ENCODE results near the gene SUN2.

Gene SUN2

DNA sequence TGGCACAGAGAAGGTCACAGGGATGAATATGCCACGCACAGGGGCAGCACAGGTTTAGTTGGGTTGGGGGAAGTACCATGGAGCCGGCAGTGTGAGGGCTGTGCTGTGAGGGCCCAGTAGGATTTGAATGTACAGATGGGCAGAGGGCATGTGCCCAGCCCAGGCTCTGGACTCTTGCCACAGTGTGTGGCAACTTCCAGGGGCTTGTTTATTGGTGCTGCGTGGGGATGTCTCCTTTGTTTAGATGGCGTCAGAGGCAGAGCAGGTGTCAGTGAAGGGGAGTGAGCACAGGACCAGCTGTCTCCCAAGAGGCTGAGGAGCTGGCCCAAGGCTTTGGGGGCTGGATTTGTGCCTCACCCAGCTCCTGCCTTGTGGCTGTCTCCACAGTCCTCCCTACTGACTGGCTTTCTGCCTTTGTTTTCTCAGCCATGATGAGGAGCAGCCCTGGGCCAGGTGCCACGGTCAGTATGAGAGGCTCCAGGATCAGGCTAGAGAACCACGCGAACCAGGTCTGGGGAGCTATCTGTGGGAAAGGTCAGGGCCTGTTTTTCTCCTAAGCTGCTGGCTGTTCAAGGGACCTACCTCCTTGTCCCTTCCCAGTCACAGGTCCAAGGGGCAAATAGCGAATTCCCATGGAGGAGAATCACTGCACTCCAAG is 21.9 kb downstream of the SUN2 start:
- no peak for DNase-seq

DNA sequence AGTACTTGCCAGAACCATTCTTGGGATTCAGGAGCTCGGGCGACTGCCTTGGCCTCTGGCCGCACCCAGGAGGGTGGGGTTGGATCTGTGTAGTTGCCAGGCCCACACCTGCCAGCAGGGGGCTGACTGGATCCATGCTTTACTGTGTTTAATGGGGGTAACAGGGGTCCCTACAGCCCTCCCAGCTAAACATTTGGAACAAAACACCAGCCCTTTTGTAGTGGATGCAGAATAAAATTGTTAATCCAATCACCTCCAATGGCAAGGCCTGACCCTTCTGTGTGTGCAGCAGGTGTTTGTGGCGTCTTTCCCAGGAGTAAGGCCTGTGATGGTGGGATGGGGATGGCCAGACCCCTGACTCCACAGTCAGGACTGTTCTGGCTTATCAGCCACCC is 22.5 kb downstream of the SUN2 start:
- no peak for DNase-seq

DNA sequence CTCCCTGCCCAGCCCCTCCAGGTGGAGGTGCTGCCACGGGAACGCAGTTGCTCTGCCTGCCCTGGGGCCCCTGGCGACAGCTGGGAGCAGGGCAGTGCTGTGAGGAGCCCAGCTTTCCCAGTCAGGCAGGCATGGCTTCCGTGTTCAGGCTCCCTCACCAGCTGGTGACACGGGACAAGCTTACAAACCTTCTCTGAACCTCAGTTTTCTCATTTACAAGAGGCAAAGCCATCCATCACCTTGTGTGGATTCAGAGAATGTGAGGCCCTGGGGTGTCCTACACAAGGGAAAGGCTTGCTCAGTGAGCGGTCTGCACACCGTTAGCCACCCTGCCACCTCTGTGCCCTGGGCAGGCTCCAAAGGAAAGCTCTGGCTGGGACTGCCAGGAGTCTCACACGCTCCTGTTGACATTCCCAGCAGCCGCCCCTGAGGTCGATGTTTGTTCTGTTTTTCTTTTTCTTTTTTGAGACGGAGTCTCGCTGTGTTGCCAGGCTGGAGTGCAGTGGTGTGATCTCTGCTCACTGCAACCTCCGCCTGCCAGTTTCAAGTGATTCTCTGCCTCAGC is 23.5 kb downstream of the SUN2 start:
- no peak for DNase-seq

DNA sequence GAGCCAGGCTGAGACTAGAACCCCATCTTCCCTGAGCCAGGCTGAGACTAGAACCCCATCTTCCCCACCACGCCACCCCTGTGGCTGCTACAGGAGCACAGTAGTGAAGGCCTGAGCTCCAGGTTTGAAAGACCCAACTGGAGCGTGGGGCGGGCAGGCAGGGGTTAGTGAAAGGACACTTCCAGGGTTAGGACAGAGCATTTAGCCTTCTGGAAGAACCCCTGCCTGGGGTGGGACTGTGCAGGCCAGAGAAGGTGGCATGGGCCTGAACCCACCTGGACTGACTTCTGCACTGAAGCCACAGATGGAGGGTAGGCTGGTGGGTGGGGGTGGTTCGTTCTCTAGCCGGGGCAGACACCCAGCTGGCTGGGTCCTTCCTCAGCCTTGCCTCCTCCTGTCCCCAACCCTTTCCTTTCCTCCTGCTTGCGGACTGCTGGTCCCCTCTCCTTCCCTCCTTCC is 24.1 kb downstream of the SUN2 start:
- no peak for DNase-seq

DNA sequence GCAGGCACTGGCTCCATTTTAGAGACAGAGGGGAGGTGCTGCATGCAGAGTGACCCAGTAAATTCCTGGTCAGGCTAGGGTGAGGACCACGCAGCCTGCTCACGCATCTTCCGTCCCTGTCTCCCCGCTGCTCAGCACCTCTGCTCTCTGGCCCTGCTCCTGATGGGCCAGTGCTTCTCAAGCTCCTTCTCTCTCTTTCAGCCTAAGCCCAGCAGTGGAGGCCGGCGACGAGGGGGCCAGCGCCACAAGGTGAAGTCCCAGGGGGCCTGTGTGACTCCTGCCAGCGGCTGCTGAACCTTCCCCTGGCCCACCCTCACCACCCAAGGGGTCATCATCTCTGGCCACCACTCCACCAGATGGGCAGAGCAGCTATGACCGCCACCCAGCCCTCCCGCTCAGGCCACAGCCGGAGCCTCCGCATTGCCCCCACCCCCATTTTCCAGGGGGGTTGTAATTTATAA is 25.4 kb downstream of the SUN2 start:
- no peak for DNase-seq

DNA sequence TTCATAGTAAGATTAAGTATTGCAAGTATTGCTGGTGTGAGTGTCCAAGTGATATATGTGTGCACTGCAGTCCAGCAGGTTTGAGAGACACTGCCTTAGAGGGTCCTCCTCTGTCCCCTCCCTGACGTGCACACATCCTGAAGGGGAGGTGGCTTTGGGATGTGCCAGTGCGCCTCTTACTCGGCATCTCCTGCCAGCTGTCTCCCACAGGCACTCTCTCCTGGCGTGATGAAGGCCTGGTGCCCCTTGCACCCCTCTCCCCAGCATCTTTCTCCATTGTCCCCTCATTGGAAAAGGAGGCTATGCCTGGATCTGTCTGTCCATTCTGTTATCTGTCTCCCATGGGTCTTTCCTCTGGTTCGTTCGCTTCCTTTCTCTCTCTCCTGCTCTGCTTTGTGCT is 25.9 kb downstream of the SUN2 start:
- no peak for DNase-seq

DNA sequence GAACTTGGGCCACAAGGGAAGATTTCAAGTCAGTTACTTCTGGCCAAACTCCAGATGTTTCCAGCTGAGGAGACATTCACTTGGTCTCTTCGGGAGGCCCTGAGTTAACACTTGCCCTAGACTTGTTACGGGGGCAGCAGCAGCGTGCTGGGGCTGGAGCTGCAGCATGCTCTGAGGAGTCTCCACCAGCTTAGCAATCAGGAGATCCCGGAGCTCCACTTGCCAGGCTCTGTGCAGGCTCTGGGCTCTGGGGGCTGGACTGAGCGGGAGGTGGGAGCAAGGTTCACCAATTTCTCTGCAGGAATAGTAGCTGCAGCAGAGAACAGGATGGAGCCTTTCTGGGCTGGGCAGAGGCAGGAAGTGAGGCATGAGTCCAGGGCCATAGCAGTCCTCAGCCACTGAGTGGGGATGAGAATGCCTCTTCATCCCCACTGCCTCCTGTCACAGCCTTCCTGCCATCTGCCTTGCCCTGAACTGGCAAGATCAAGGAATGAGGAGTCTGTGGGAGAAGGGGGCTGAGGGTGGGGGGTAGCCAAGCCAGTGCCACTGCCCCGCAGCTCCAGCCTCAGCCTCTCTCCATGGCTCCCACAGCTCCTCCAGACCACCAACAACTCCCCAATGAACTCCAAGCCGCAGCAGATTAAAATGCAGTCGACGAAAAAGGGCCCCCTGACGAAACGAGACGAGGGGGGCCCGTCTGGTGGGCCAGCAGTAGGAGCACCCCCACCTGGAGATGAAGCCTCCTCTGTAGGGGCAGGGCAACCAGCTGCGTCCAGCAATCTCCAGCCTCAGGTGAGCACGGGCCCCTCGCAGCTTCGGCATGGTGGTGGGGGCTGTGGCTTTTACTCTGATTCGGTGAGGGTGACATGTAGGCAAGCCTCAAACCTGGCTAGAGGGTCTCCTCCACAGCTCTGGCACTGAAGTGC is 26.7 kb downstream of the SUN2 start:
- no peak for DNase-seq

DNA sequence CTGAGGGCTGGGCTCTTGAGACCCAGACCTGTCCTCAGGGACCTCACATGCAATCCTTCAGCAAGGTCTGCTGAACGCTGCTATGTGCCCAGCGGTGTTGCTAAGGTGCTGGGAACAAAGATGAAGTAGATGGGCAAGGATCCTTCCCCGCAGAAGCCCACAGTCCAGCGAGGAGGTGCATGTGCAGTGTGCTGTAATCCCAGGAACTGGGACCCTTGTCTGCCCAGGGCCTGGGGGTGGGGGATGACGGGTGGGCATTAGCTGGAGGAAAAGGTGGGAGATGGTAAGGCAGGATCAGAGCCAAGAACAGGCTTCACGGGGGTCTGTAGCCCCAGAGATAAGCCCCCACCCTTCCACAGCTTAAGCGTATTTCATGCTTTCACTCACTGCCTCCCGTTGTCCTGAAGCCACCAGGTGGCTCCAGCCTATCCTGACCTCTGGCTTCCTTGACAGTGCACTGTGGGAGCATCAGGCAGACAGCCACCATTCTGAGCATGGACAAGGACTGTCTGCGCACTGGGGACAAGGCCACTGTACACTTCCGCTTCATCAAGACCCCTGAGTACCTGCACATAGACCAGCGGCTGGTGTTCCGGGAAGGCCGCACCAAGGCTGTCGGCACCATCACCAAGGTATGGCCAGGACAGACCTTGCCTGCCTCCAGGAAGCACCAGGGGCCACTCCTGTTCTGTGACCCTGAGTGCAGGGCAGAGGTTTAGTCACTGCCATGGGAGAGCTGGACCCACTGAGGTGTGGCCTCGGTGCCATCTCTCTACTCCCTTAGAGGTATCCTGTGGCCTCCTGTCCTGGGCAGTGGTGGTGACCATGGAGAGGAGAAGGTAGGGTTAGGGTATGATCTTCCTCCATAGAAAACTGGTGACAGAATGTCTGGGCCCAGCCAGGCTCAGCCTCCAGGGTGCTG is 28.0 kb downstream of the SUN2 start:
- DNase-seq: no peak

DNA sequence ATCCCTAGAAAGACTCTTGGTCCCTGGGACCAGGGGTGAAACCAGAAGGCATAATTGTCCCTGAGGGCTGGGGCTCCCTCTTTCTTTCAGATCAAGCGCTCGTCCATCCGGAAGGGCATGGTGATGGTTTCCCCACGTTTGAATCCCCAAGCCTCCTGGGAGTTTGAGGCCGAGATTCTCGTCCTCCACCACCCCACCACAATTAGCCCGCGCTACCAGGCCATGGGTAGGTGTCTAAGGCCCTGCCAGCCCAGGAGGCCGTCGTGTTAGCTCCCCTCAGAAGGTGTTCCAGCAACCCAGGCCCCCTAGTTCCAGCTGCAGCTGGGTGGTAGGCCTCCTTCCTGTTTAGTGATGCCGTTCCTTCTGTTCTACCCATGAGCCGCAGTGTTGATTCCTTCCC is 28.7 kb downstream of the SUN2 start:
- no peak for DNase-seq

DNA sequence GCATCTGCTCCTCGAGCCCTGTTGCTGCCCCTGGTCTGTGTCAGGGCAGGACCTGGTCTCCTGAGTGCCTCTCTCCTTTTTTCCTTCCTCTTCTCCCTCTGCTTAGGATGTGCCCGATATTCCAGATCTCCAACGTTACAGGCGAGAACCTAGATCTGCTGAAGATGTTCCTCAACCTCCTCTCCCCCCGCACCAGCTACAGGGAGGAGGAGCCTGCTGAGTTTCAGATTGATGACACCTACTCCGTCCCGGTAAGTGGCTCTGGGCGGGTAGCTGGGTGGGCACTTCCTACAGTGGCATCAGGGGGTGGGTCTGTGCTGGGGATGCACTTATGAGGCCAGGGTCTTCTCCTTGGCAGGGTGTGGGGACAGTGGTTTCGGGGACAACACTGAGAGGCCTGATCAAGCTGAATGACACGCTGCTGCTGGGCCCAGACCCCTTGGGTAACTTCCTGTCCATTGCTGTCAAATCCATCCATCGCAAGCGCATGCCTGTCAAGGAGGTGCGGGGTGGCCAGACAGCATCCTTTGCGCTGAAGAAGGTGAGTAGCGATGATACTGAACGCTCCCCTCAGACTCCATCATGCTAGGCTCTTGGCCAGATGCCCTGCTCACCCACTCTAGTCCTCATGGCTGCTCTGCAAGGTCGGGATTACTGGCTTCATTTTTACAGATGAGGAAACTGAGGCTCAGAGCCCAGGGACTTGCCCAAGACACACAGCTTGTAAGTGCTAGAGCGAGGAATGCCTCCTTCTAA is 29.7 kb downstream of the SUN2 start:
- no peak for DNase-seq

DNA sequence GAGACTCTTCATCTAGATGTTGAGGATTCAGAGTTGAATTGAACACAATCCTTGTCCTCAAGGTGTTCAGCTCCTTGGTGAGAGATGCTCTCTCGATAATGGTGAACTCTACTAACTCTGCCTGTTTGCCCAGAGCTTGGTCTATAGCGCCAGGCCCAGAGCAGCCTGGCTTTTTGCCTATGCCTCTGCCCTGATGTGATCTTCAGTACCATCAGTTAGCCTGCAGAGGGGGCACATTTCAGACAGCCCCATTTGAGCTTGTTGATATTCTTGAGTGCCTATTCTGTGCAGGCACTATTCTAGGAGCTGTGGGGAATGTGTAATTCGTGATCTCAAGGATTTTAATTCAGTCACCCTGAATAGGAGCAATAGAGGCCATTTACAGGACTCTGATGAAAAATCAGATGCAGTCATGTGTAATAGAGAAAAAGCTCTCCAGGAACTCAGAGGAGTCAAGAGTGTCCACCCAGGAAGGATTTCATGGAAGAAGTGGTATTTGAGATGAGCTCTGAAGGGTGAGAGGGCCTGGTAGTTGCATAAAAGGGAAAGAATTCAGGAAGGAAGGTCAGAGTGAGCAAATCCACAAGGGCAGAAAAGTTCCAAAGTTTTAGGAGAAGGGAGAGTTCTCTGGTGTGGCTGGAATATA is 30.7 kb downstream of the SUN2 start:
- no peak for DNase-seq

DNA sequence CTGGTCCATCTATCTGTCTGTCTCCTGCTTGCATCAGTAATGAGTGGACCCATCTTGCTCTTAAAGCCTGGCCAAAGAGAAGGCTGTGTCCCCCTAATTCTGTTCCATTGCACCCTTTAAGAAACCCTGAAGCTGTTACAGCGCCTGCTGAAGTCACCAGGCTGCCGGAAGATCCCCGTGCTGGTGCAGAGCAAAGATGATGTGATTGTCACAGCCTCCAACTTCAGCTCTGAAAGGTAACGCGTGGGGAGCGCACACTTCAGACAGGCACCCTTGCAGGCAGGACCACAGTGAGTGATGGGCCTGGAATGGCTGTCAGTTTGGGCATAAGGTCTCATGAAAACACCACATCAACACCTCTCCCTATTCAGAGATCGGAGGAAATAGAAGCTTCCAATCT is 31.6 kb downstream of the SUN2 start:
- DNase-seq: no peak

DNA sequence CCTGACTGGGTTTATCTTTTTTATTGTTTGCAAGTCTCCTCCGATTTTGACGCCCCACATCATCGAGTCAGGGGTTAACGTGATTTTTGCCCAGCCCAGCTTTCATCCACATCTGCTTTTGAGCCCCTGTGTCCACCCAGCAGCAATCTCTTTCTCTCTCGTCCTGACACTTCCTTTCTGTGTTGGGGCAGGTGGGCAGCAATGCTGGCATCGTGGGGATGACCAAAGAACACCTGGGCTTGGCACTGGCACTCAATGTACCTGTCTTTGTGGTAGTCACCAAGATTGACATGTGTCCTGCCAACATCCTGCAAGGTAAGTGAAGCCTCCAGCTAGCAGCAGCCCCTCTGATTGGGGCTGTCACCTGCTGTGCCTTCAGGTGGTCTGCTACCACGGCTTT is 34.2 kb downstream of the SUN2 start:
- DNase-seq: no peak

DNA sequence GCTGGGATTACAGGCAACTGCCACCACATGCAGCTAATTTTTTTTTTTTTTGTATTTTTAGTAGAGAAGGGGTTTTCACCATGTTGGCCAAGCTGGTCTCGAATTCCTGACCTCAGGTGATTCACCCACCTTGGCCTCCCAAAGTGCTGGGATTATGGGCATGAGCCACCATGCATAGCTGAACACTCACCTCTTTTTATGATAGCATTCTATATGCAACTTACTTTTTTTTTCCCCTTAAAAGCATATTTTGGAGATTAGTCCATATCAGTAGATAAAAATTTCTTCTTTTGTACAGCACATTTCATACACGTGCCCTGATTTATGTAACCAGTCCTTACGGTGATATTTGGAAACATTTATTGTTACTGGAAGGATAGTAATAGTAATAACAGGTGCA is 35.4 kb downstream of the SUN2 start:
- no peak for DNase-seq

DNA sequence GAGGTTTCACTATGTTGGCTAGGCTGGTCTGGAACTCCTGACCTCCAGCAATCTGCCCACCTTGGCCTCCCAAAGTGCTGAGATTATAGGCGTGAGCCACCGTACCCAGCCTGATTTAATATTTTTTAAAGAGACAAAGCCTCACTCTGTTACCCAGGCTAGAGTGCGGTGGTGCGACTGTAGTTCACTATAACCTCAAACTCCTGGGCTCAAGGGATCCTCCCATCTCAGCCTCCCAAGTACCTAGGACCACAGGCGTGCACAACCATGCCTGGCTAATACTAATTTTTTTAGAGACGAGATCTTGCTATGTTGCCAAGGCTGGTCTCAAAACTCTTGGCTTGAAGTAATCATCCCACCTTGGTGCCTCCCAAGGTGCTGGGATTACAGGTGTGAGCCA is 36.6 kb downstream of the SUN2 start:
- no peak for DNase-seq

DNA sequence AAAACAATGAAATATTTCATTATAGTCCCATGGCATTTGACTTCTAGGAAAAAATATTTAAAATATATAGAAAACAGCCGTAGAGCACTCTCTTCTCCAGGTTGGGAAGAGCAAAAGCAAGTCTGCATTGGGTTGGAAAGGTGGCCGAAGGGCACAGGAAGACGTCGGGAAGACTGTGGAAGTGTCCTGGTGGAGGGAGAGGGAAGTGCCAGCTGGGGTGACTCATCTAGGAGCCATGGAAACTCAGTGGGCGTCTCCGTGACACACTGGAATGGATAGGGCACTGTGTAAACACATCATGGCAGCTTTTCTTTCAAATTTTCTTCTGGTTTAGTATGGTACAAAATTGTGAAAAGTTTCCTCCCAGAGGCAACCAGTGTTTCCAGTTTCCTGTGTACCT is 37.4 kb downstream of the SUN2 start:
- DNase-seq: peak; percentile 86

DNA sequence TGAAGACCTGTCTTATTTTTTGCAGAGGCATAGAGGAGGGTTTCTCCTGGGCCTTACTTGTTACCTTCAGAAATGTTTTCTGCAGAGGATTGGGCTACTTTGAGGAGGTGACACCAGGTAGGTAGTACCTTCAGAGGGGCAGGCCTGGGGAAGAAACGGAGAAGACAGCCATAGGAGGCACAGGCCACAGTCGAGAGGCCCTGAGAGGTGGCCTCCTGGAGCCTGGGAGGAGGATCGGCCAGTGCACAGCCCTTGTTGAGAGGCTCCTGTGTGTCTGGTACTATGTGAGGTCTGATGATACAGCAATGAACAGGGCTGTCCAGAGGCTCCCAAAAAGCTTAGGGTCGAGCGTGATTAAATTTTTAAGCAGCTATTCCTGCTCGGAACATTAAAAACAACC is 38.6 kb downstream of the SUN2 start:
- DNase-seq: no peak

DNA sequence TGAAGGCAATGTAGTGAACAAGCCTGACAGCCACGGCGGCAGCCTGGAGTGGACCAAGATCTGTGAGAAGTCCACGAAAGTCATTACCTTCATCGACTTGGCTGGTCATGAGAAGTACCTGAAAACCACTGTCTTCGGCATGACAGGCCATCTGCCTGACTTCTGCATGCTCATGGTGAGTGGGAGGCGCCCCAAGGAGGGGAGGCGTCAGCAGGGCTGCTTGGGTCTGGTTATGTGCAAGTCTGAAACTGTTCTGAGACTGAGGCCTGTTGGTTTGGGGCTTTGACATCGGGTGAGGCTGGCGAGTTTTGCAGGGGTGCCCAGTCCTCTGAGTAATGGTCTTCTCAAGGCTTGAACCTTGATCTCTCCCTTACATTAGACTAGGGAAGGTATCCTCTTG is 39.0 kb downstream of the SUN2 start:
- no peak for DNase-seq

DNA sequence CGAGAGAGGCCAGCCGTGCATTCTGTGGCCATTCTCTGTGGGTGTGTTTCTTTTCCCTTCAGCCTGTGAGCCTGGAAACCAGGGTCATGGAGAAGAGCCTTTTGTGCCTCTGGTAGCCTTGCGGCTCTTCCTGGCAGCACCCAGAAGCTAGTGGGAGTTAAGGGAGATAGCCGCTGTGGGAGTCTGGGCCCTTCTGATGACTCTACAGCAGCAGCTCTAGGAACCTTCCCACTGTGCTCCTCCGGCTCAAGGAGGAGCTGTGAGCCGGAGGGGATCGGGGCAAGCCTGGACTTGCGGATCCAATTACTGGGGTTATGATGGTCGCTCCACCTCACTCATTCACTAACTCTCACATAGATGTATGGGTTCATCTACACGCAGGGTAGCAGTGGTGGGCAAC is 39.5 kb downstream of the SUN2 start:
- DNase-seq: no peak

DNA sequence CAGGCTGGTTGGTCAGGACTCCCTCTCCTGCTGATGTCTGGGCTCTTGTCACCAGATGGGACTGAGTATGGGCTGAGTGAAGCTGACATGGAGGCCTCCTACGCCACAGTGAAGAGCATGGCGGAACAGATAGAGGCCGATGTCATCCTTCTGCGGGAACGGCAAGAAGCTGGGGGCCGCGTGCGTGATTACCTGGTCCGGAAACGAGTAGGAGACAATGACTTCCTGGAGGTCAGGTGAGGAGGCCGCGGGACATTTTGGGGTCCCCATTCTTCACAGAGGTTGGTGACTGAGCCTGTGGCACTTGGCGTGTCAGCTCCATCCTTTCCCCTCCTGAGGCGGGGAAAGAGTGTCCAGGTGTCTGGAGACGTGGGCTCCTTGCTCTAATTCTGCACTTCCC is 39.9 kb downstream of the SUN2 start:
- no peak for DNase-seq

DNA sequence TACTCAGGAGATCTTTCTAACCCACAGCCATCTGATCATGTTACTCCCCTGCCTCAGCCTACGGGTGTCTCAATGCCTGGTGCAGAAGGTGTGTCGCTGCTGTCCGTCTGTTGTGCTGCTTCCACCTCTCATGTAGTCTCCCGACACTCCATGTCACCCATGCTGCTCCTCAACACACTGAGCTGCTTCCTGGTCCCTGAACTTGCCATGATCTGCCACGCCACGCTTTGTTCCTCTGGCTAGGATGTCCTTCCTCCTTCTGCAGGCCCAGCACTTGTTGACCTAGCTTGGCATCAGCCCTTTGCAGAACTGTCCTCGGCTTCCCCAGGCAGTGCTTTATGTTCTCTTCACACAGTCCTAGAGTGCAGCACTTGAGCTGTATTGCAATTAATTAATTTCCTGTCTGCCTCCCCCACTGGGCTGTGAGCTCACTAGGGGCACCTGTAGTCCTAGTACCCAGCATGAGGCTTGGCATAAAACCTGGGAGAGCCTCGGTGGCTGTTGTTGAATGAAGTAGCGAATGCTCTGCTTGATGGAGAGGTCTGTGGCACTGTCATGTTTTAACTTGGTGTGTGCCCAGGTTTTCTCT is 40.5 kb downstream of the SUN2 start:
- no peak for DNase-seq

All from amniotic stem cell (primary cell).